K562 (cell line): ENCODE results near the gene ADNP. TPM values are rescaled to one million over a fixed set of nuclear protein-coding genes. Genes with fewer than 3 reads are reported as not detected.

Source experiments
- BRD4 ChIP-seq: fragments of 200-600 bp; sonication (generic); IDR thresholded peaks from 2 replicates; pipeline ENCODE4 v1.6.1; 2017; ENCODE audit warnings: inconsistent platforms
- HNRNPLL ChIP-seq: fragments of 200-400 bp; formaldehyde crosslinking; IDR thresholded peaks from 2 replicates; pipeline ENCODE4 v1.6.1; 2017; ENCODE audit warnings: low read length, low read depth, mild to moderate bottlenecking; ENCODE audit not compliant: poor library complexity, severe bottlenecking
- JUND ChIP-seq, 2 experiments: IDR thresholded peaks; 2 replicates in 1 of 2; 3 replicates in 1 of 2; pipeline ENCODE4 v1.6.1; 2011; ENCODE audit warnings: borderline replicate concordance in 2 of 2, low read depth in 2 of 2, low read length in 2 of 2, improper control_type of control experiment in 1 of 2, missing biosample characterization in 1 of 2, missing genetic modification characterization in 1 of 2, missing genetic modification reagents in 1 of 2
- MCM3 ChIP-seq: fragments of 450-650 bp; IDR thresholded peaks from 2 replicates; pipeline ENCODE4 v1.6.1; 2016
- POLR2G ChIP-seq: fragments of 200-400 bp; formaldehyde crosslinking; IDR thresholded peaks from 2 replicates; pipeline ENCODE4 v1.6.1; 2017; ENCODE audit warnings: low read depth, mild to moderate bottlenecking, antibody characterized with exemption, low read length, moderate library complexity
- RB1 ChIP-seq: fragments of 450-650 bp; IDR thresholded peaks from 2 replicates; pipeline ENCODE4 v1.6.1; 2017; ENCODE audit warnings: low read depth, mild to moderate bottlenecking
- RBM17 ChIP-seq: fragments of 200-400 bp; formaldehyde crosslinking; IDR thresholded peaks from 2 replicates; pipeline ENCODE4 v1.6.1; 2017; ENCODE audit warnings: low read depth, mild to moderate bottlenecking, low read length, borderline replicate concordance
- RCOR1 ChIP-seq, 2 experiments: IDR thresholded peaks; 2 replicates each; pipeline ENCODE4 v1.6.1; 2012; ENCODE audit warnings: low read depth in 2 of 2, low read length in 2 of 2, borderline replicate concordance in 1 of 2, improper control_type of control experiment in 1 of 2
- RFX1 ChIP-seq: fragments of 450-650 bp; IDR thresholded peaks from 2 replicates; pipeline ENCODE4 v1.6.1; 2016; ENCODE audit warnings: mild to moderate bottlenecking, moderate library complexity
- RFX5 ChIP-seq: IDR thresholded peaks from 2 replicates; pipeline ENCODE4 v1.6.1; 2011; ENCODE audit warnings: low read depth, mild to moderate bottlenecking, improper control_type of control experiment, low read length
- SIN3B ChIP-seq: fragments of 450-650 bp; IDR thresholded peaks from 2 replicates; pipeline ENCODE4 v1.6.1; 2017; ENCODE audit warnings: low read depth, mild to moderate bottlenecking, moderate library complexity
- SUPT5H ChIP-seq: fragments of 450-650 bp; IDR thresholded peaks from 2 replicates; pipeline ENCODE4 v1.6.1; 2016
- TGIF2 ChIP-seq: sonication (generic); formaldehyde crosslinking; IDR thresholded peaks from 2 replicates; pipeline ENCODE4 v1.8.1; 2022; ENCODE audit warnings: mild to moderate bottlenecking, missing genetic modification reagents, moderate library complexity
- XRCC5 ChIP-seq: fragments of 200-400 bp; formaldehyde crosslinking; IDR thresholded peaks from 2 replicates; pipeline ENCODE4 v1.6.1; 2017; ENCODE audit warnings: low read depth, mild to moderate bottlenecking, low read length
- ZNF224 ChIP-seq: sonication (generic); formaldehyde crosslinking; IDR thresholded peaks from 2 replicates; pipeline ENCODE4 v1.8.0; 2022; ENCODE audit warnings: mild to moderate bottlenecking, missing genetic modification reagents
- ZSCAN29 ChIP-seq: fragments of 450-650 bp; IDR thresholded peaks from 2 replicates; pipeline ENCODE4 v1.6.1; 2017
- polyA plus RNA-seq, 8 experiments: library from polyadenylated mRNA; depleted of rRNA in 4 of 8; stranded (reverse) in 5 of 8; unstranded in 3 of 8; fragments of >200 nt; fragmentation: Nextera tagmentation in 2 of 8; fragmentation: Illumina TruSeq in 1 of 8; extraction: Ambion mirVana in 2 of 8; extraction: Trizol in 1 of 8; gene quantifications; 2 replicates each; pipeline versions ENCODE4 v1.2.1 to v1.2.3, GENCODE V29; 2011 to 2014; ENCODE audit warnings: inconsistent platforms in 1 of 8, missing spikeins in 1 of 8
- total RNA-seq, 7 experiments: library from RNA; depleted of rRNA in 6 of 7; stranded (reverse); fragments of >200 nt in 6 of 7; fragmentation: Illumina TruSeq in 2 of 7; extraction: Trizol in 2 of 7; gene quantifications; 2 replicates each; pipeline versions ENCODE4 v1.2.1 to v1.2.3, GENCODE V29; 2011 to 2021; ENCODE audit warnings: low replicate concordance in 1 of 7
- TF ChIP-seq, protein P1 (sequence below): sonication (generic); formaldehyde crosslinking; IDR thresholded peaks from 2 replicates; pipeline ENCODE4 v1.8.1; 2023; ENCODE audit warnings: mild to moderate bottlenecking, missing genetic modification reagents
- TF ChIP-seq, protein P2 (sequence below), 2 experiments: fragments of 150-350 bp in 1 of 2; IDR thresholded peaks; 2 replicates each; pipeline ENCODE4 v1.6.1; 2012 to 2016; ENCODE audit warnings: low read depth in 2 of 2, low read length in 2 of 2, mild to moderate bottlenecking in 1 of 2, moderate library complexity in 1 of 2
- TF ChIP-seq, protein P3 (sequence below): fragments of 250-450 bp; sonication (Bioruptor Pico); IDR thresholded peaks from 2 replicates; pipeline ENCODE4 v1.8.0; 2021; ENCODE audit warnings: borderline replicate concordance, mild to moderate bottlenecking, moderate library complexity; ENCODE audit not compliant: poor library complexity, severe bottlenecking
- TF ChIP-seq, protein P4 (sequence below): sonication (generic); formaldehyde crosslinking; IDR thresholded peaks from 2 replicates; pipeline ENCODE4 v1.8.0; 2022; ENCODE audit warnings: mild to moderate bottlenecking, missing genetic modification reagents

The ADNP gene
- total and polyA plus RNA-seq, 9 of the 15 experiments (the other 6 are each of a cell fraction or from before 2014, with no cell fraction given): 17.8 to 59.9 (median 25.3) TPM

DNA sequence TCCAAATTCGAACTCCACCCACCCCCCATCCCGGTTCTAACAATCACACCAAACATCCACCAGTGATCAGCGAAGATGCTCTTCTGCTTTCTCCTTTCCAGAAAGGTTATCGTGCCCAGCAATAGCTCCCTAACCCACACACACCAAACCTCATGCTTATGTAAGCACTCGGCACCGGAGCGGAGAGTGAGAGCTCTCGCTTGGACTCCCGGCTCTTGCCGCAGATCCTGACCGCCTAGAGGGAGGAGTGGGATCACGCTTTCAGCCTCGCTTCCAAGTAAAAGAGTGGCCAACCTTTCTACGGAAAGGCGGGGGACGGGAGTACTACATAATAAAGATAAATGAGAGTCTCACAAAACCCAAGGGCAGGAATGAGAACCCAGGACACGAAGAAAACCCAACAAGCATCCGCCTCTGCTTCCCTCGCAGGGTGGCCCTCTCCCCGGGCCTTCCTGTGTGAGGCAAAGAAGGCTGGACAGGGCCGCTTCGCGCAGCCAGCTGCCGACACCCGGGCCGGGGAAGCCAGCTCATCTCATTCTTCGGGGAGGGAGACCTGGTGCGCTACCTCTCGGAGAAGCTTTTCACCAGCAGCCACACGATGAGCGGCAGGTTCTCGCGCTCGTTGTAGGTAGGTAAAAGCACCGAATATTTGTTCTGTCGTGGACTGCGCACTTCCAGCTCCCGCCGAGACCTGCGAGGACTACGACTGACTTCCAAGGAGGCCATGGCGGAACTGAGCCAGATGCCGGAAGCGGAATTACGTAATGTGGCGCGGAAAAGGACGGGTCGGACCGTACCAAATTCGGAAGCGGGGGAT is 26.8 kb upstream of the ADNP start, which contains the start of gene DPM1 (continued):
- TF ChIP-seq RFX1 (no peak), JUND (IDR thresholded peaks at IDR 0.05; ENCODE audit: borderline replicate concordance, low read depth, low read length) (no peak), JUND (tag; IDR thresholded peaks at IDR 0.05; ENCODE audit: borderline replicate concordance, low read depth, low read length) (peak; percentile 67; the same call in 2 of the 3 replicates), ZNF224 (0 out of 2 replicates have a peak, but pooled peaks have one; percentile 55), TGIF2 (CRISPR knock-in tag) (peak; percentile 85), MCM3 (no peak), SIN3B (peak; percentile 96), SUPT5H (peak; percentile 97), RFX5 (no peak), POLR2G (peak; percentile 92), HNRNPLL (peak; percentile 24), ZSCAN29 (0 out of 2 replicates have a peak, but pooled peaks have one; percentile 10), RBM17 (no peak), RCOR1 (IDR thresholded peaks at IDR 0.05; ENCODE audit: borderline replicate concordance in 1 of 2, low read depth in 2 of 2, low read length in 2 of 2) (no peak), BRD4 (peak; percentile 58; the same call in 1 of the 2 replicates), RB1 (peak; percentile 71), XRCC5 (peak; percentile 28; the same call in 1 of the 2 replicates)
- TF ChIP-seq, protein P1, sequence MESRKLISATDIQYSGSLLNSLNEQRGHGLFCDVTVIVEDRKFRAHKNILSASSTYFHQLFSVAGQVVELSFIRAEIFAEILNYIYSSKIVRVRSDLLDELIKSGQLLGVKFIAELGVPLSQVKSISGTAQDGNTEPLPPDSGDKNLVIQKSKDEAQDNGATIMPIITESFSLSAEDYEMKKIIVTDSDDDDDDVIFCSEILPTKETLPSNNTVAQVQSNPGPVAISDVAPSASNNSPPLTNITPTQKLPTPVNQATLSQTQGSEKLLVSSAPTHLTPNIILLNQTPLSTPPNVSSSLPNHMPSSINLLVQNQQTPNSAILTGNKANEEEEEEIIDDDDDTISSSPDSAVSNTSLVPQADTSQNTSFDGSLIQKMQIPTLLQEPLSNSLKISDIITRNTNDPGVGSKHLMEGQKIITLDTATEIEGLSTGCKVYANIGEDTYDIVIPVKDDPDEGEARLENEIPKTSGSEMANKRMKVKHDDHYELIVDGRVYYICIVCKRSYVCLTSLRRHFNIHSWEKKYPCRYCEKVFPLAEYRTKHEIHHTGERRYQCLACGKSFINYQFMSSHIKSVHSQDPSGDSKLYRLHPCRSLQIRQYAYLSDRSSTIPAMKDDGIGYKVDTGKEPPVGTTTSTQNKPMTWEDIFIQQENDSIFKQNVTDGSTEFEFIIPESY (CRISPR knock-in tag): peak; percentile 14; the same call in 1 of the 2 replicates
- TF ChIP-seq, protein P2, sequence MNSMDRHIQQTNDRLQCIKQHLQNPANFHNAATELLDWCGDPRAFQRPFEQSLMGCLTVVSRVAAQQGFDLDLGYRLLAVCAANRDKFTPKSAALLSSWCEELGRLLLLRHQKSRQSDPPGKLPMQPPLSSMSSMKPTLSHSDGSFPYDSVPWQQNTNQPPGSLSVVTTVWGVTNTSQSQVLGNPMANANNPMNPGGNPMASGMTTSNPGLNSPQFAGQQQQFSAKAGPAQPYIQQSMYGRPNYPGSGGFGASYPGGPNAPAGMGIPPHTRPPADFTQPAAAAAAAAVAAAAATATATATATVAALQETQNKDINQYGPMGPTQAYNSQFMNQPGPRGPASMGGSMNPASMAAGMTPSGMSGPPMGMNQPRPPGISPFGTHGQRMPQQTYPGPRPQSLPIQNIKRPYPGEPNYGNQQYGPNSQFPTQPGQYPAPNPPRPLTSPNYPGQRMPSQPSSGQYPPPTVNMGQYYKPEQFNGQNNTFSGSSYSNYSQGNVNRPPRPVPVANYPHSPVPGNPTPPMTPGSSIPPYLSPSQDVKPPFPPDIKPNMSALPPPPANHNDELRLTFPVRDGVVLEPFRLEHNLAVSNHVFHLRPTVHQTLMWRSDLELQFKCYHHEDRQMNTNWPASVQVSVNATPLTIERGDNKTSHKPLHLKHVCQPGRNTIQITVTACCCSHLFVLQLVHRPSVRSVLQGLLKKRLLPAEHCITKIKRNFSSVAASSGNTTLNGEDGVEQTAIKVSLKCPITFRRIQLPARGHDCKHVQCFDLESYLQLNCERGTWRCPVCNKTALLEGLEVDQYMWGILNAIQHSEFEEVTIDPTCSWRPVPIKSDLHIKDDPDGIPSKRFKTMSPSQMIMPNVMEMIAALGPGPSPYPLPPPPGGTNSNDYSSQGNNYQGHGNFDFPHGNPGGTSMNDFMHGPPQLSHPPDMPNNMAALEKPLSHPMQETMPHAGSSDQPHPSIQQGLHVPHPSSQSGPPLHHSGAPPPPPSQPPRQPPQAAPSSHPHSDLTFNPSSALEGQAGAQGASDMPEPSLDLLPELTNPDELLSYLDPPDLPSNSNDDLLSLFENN (IDR thresholded peaks at IDR 0.05; ENCODE audit: low read depth in 2 of 2, low read length in 2 of 2): 0 out of 4 replicates have a peak, but pooled peaks of 1 of the 2 experiments have one; percentile 17
- TF ChIP-seq, protein P3, sequence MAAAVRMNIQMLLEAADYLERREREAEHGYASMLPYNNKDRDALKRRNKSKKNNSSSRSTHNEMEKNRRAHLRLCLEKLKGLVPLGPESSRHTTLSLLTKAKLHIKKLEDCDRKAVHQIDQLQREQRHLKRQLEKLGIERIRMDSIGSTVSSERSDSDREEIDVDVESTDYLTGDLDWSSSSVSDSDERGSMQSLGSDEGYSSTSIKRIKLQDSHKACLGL (CRISPR knock-in tag): no peak
- TF ChIP-seq, protein P4, sequence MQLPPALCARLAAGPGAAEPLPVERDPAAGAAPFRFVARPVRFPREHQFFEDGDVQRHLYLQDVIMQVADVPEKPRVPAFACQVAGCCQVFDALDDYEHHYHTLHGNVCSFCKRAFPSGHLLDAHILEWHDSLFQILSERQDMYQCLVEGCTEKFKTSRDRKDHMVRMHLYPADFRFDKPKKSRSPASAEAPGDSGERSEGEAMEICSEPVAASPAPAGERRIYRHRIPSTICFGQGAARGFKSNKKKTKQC (CRISPR knock-in tag): peak; percentile 83
